Camera-type eye (tissue), 1 donor: ENCODE measurements around the gene NOX3. TPM values are rescaled to one million over a fixed set of nuclear protein-coding genes. Genes with fewer than 3 reads are reported as not detected.

Experiments
- total RNA-seq: library from RNA; depleted of rRNA; stranded (reverse); fragments of >200 nt; gene quantifications from one replicate; pipeline ENCODE4 v1.2.3, GENCODE V29; 2014

NOX3 gene, protein sequence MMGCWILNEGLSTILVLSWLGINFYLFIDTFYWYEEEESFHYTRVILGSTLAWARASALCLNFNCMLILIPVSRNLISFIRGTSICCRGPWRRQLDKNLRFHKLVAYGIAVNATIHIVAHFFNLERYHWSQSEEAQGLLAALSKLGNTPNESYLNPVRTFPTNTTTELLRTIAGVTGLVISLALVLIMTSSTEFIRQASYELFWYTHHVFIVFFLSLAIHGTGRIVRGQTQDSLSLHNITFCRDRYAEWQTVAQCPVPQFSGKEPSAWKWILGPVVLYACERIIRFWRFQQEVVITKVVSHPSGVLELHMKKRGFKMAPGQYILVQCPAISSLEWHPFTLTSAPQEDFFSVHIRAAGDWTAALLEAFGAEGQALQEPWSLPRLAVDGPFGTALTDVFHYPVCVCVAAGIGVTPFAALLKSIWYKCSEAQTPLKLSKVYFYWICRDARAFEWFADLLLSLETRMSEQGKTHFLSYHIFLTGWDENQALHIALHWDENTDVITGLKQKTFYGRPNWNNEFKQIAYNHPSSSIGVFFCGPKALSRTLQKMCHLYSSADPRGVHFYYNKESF
- not detected for total RNA-seq

DNA sequence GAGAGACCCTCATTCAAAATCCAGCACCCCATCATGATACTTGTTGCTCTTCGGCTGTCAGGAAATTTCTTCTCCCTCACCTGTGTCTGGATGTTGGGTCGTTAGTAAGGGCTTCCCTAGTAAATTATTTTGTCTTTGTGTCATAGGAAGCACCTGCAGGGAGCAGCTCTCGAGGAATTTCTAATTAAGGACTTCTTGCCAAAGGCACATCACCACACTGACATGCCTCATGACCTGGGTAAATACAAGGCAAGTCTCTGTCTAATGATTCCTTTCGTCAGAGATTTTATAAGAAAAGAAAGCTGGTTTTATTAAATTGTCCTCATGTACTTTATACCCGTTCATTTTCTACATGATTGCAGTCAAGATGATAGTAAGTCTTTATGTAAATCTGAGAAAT lies at the start of gene NOX3:
Gene NOX3, minus strand, starts transcription at position 74 of the 400 bp plus-strand sequence. Its CDS starts 39 bp downstream, at position 35.

Other genes starting within 250 kb of the NOX3 start
- gene CLDN20, start 191.8 kb downstream of the NOX3 start, total RNA-seq: not detected
- 28.9 TPM for gene TFB1M, start 141.4 kb downstream of the NOX3 start, total RNA-seq